Activated CD4-positive, alpha-beta T cell treated with anti-CD3 and anti-CD28 coated beads for 36 hours (primary cell): ENCODE data around the gene NOX5. TPM values are rescaled to one million over a fixed set of nuclear protein-coding genes. Genes with fewer than 3 reads are reported as not detected.

Source experiments
- total RNA-seq, 2 experiments: library from RNA; stranded (reverse); gene quantifications; one replicate each; pipeline ENCODE4 v1.2.3, GENCODE V29; 2021

NOX5 gene
- total RNA-seq, 2 experiments from 2014 or later = not detected

Other genes with a start within 250 kb of the NOX5 start
- 100 to 1,000 TPM; 252 to 439 TPM for gene ANP32A, start 193.8 kb upstream of the NOX5 start, total RNA-seq
- gene SPESP1, start 84.2 kb upstream of the NOX5 start, total RNA-seq = 1 to 10 TPM; 1.0 to 1.3 TPM
- 1 to 10 TPM; 3.6 to 4.2 TPM for gene GLCE, start 145.9 kb downstream of the NOX5 start, total RNA-seq